ENCODE data around the gene CTSL.

DNA sequence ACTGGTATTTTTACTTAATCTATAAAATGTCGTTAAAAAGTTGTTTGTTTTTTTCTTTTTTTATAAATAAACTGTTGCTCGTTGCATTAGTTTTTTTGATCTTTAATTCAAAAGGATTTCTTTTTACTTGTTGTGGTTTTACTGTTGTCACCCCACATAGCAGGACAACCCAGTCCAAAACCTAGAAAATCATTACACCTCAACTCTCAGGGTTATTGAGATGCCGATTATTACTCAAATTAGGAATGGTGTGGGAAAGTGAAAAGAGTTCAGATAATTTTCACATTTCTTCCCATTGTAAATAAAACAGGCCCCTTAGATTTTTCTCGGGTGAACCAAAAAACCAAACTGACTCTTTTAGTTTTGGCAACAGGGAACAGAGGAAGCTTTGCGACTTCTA lies 17.4 kb upstream of the CTSL start:
- TF ChIP-seq, protein P1, sequence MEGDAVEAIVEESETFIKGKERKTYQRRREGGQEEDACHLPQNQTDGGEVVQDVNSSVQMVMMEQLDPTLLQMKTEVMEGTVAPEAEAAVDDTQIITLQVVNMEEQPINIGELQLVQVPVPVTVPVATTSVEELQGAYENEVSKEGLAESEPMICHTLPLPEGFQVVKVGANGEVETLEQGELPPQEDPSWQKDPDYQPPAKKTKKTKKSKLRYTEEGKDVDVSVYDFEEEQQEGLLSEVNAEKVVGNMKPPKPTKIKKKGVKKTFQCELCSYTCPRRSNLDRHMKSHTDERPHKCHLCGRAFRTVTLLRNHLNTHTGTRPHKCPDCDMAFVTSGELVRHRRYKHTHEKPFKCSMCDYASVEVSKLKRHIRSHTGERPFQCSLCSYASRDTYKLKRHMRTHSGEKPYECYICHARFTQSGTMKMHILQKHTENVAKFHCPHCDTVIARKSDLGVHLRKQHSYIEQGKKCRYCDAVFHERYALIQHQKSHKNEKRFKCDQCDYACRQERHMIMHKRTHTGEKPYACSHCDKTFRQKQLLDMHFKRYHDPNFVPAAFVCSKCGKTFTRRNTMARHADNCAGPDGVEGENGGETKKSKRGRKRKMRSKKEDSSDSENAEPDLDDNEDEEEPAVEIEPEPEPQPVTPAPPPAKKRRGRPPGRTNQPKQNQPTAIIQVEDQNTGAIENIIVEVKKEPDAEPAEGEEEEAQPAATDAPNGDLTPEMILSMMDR (IDR thresholded peaks at IDR 0.05) = no peak
- TF ChIP-seq POLR2A (IDR thresholded peaks at IDR 0.05) = no peak
- TF ChIP-seq POLR2AphosphoS5 (IDR thresholded peaks at IDR 0.05) = no peak
- TF ChIP-seq EP300 (IDR thresholded peaks at IDR 0.05) = no peak
